ENCODE measurements around the gene F8.

DNA sequence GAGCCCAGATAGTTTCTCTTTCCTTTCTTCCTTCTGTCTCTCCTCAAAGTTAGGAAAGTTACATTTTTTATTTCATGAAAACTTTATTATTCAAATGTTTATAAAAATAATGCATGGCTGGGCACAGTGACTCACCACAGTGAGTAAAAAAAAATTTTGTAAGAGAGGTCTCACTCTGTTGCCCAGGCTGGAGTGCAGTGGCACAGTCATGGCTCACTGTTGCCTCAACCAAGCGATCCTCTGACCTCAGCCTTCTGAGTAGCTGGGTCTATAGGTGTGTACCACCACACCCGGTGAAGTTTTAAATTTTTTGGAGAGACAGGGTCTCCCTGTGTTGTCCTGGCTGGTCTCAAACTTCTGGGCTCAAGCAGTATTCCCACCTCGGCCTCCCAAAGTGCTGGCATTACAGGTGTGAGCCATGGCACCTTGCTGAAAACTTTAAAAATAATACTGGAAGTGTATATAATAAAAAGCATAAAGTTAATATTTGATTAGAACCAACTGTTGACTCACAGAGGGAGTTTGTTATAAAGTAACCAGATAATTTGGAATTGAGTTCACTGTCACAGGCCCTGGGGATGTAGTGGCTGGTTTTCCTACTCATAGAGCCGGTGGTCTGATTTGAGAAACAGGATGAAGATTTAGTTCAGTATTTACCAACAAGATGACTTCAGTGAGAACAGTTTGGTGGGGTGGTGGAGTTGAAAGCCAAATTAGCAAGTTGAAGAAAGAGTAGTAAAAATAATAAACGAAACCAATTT lies 30.4 kb upstream of the F8 start:
- TF ChIP-seq, protein P1, sequence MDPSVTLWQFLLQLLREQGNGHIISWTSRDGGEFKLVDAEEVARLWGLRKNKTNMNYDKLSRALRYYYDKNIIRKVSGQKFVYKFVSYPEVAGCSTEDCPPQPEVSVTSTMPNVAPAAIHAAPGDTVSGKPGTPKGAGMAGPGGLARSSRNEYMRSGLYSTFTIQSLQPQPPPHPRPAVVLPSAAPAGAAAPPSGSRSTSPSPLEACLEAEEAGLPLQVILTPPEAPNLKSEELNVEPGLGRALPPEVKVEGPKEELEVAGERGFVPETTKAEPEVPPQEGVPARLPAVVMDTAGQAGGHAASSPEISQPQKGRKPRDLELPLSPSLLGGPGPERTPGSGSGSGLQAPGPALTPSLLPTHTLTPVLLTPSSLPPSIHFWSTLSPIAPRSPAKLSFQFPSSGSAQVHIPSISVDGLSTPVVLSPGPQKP (IDR thresholded peaks at IDR 0.05; ENCODE audit: borderline replicate concordance, low read depth, low read length): no peak
- TF ChIP-seq POLR2A (IDR thresholded peaks at IDR 0.05; ENCODE audit: low read depth, low read length) (no peak), CEBPB (IDR thresholded peaks at IDR 0.05; ENCODE audit: low read depth, low read length) (no peak), MAZ (IDR thresholded peaks at IDR 0.05; ENCODE audit: borderline replicate concordance, low read depth, low read length) (no peak), RFX5 (IDR thresholded peaks at IDR 0.05; ENCODE audit: low read depth, low read length) (no peak)
- TF ChIP-seq, protein P2, sequence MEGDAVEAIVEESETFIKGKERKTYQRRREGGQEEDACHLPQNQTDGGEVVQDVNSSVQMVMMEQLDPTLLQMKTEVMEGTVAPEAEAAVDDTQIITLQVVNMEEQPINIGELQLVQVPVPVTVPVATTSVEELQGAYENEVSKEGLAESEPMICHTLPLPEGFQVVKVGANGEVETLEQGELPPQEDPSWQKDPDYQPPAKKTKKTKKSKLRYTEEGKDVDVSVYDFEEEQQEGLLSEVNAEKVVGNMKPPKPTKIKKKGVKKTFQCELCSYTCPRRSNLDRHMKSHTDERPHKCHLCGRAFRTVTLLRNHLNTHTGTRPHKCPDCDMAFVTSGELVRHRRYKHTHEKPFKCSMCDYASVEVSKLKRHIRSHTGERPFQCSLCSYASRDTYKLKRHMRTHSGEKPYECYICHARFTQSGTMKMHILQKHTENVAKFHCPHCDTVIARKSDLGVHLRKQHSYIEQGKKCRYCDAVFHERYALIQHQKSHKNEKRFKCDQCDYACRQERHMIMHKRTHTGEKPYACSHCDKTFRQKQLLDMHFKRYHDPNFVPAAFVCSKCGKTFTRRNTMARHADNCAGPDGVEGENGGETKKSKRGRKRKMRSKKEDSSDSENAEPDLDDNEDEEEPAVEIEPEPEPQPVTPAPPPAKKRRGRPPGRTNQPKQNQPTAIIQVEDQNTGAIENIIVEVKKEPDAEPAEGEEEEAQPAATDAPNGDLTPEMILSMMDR (conservative IDR thresholded peaks at IDR 0.05; ENCODE audit: low read depth, low read length): no peak
